Measurements from ENCODE around the gene ALG14.
"Not testable (repeated sequence)": the region's sequence is repeated elsewhere in the genome, so short reads cannot be mapped to it uniquely, and the experiment has no call there.

ALG14 gene

GRCh38 chr1:95002164-95002539, 70.6 kb downstream of the ALG14 start:
- no peak overlapping the region for H3K27ac ChIP-seq (ENCODE audit: low read length)
- no peak overlapping the region for H3K4me3 ChIP-seq (ENCODE audit: low read length)
- H3K36me3 ChIP-seq (replicated peaks; ENCODE audit: low read depth, low read length): no peaks in the 10 kb centered on the region
- no peak overlapping the region for H3K9ac ChIP-seq (ENCODE audit: low read length)
- H3K9me3 ChIP-seq (ENCODE audit: insufficient read depth, low read length): no peaks in the 10 kb centered on the region
- no peak overlapping the region for H2AFZ ChIP-seq (ENCODE audit: low read depth, low read length)
- no peaks in the 10 kb centered on the region for H3K27me3 ChIP-seq (ENCODE audit: low read depth, low read length)
- no peaks in the 10 kb centered on the region for H3K79me2 ChIP-seq (ENCODE audit: low read length)
- H3K4me1 ChIP-seq (ENCODE audit: low read length): peaks cover 7% of the 10 kb centered on the region
- H4K20me1 ChIP-seq (ENCODE audit: insufficient read depth, low read length): no peaks in the 10 kb centered on the region
- TF ChIP-seq EZH2phosphoT487 (IDR thresholded peaks at IDR 0.05; ENCODE audit: low read depth) (no peak), CTCF (IDR thresholded peaks at IDR 0.05; ENCODE audit: low read depth, low read length) (no peak)
- H3K4me2 ChIP-seq (ENCODE audit: low read length): no peak overlapping the region

- Histone ChIP-seq H4K20me1 (ENCODE audit: insufficient read depth, low read length) (no peaks in the 10 kb centered on the region), H3K9ac (ENCODE audit: low read length) (no peak overlapping the region), H3K27me3 (ENCODE audit: low read depth, low read length) (no peaks in the 10 kb centered on the region), H3K4me1 (ENCODE audit: low read length) (peaks cover 7% of the 10 kb centered on the region), H3K79me2 (ENCODE audit: low read length) (no peaks in the 10 kb centered on the region), H3K27ac (ENCODE audit: low read length) (no peak overlapping the region), H3K4me3 (ENCODE audit: low read length) (no peak overlapping the region), H2AFZ (ENCODE audit: low read depth, low read length) (no peak overlapping the region), H3K36me3 (replicated peaks; ENCODE audit: low read depth, low read length) (no peaks in the 10 kb centered on the region), H3K9me3 (ENCODE audit: insufficient read depth, low read length) (no peaks in the 10 kb centered on the region), H3K4me2 (ENCODE audit: low read length) (no peak overlapping the region)
- TF ChIP-seq CTCF (IDR thresholded peaks at IDR 0.05; ENCODE audit: low read depth, low read length): no peak
- TF ChIP-seq EZH2phosphoT487 (IDR thresholded peaks at IDR 0.05; ENCODE audit: low read depth): no peak
Measured at GRCh38 chr1:94999456-95000131, 73.2 kb downstream of the ALG14 start.

GRCh38 chr1:94998748-94999147, 74.0 kb downstream of the ALG14 start:
- H3K4me3 ChIP-seq (ENCODE audit: low read length): no peak overlapping the region
- H3K36me3 ChIP-seq (replicated peaks; ENCODE audit: low read depth, low read length): no peaks in the 10 kb centered on the region
- H3K79me2 ChIP-seq (ENCODE audit: low read length): no peaks in the 10 kb centered on the region
- TF ChIP-seq CTCF (IDR thresholded peaks at IDR 0.05; ENCODE audit: low read depth, low read length) (no peak), EZH2phosphoT487 (IDR thresholded peaks at IDR 0.05; ENCODE audit: low read depth) (no peak)
- no peaks in the 10 kb centered on the region for H3K27me3 ChIP-seq (ENCODE audit: low read depth, low read length)
- no peak overlapping the region for H3K9ac ChIP-seq (ENCODE audit: low read length)
- no peak overlapping the region for H3K4me2 ChIP-seq (ENCODE audit: low read length)
- H3K4me1 ChIP-seq (ENCODE audit: low read length): peaks cover under 1% of the 10 kb centered on the region; the same call in 1 of the 2 replicates
- no peaks in the 10 kb centered on the region for H4K20me1 ChIP-seq (ENCODE audit: insufficient read depth, low read length)
- no peak overlapping the region for H3K27ac ChIP-seq (ENCODE audit: low read length)
- H2AFZ ChIP-seq (ENCODE audit: low read depth, low read length): no peak overlapping the region
- no peaks in the 10 kb centered on the region for H3K9me3 ChIP-seq (ENCODE audit: insufficient read depth, low read length)

GRCh38 chr1:94998114-94998513, 74.6 kb downstream of the ALG14 start:
- Histone ChIP-seq H3K4me3 (ENCODE audit: low read length) (no peak overlapping the region), H3K79me2 (ENCODE audit: low read length) (no peaks in the 10 kb centered on the region), H3K27me3 (ENCODE audit: low read depth, low read length) (no peaks in the 10 kb centered on the region), H3K9ac (ENCODE audit: low read length) (no peak overlapping the region), H4K20me1 (ENCODE audit: insufficient read depth, low read length) (no peaks in the 10 kb centered on the region), H3K4me1 (ENCODE audit: low read length) (no peaks in the 10 kb centered on the region), H3K36me3 (replicated peaks; ENCODE audit: low read depth, low read length) (no peaks in the 10 kb centered on the region), H3K9me3 (ENCODE audit: insufficient read depth, low read length) (no peaks in the 10 kb centered on the region), H3K27ac (ENCODE audit: low read length) (no peak overlapping the region), H2AFZ (ENCODE audit: low read depth, low read length) (no peak overlapping the region), H3K4me2 (ENCODE audit: low read length) (no peak overlapping the region)
- TF ChIP-seq CTCF (IDR thresholded peaks at IDR 0.05; ENCODE audit: low read depth, low read length): no peak

GRCh38 chr1:94995536-94995935, 77.2 kb downstream of the ALG14 start:
- H3K79me2 ChIP-seq (ENCODE audit: low read length); H3K4me3 ChIP-seq (ENCODE audit: low read length); H3K9me3 ChIP-seq (ENCODE audit: insufficient read depth, low read length); H2AFZ ChIP-seq (ENCODE audit: low read depth, low read length); H3K4me1 ChIP-seq (ENCODE audit: low read length); H4K20me1 ChIP-seq (ENCODE audit: insufficient read depth, low read length); H3K27ac ChIP-seq (ENCODE audit: low read length); H3K4me2 ChIP-seq (ENCODE audit: low read length); H3K9ac ChIP-seq (ENCODE audit: low read length); H3K36me3 ChIP-seq (replicated peaks; ENCODE audit: low read depth, low read length); H3K27me3 ChIP-seq (ENCODE audit: low read depth, low read length): not testable (repeated sequence)
